PC-3 (cell line): ENCODE data around the gene PRUNE2.

ENCODE experiments used
- CTCF ChIP-seq: fragments of 300-600 bp; sonication (generic); conservative IDR thresholded peaks from 2 replicates; pipeline ENCODE4 v1.5.1; 2017; ENCODE audit warnings: antibody characterized with exemption, low read depth, mild to moderate bottlenecking, low read length
- EZH2phosphoT487 ChIP-seq: fragments of 300-600 bp; sonication (generic); IDR thresholded peaks from 2 replicates; pipeline ENCODE4 v1.6.1; 2018; ENCODE audit warnings: mild to moderate bottlenecking, antibody characterized with exemption, low read length, borderline replicate concordance

DNA sequence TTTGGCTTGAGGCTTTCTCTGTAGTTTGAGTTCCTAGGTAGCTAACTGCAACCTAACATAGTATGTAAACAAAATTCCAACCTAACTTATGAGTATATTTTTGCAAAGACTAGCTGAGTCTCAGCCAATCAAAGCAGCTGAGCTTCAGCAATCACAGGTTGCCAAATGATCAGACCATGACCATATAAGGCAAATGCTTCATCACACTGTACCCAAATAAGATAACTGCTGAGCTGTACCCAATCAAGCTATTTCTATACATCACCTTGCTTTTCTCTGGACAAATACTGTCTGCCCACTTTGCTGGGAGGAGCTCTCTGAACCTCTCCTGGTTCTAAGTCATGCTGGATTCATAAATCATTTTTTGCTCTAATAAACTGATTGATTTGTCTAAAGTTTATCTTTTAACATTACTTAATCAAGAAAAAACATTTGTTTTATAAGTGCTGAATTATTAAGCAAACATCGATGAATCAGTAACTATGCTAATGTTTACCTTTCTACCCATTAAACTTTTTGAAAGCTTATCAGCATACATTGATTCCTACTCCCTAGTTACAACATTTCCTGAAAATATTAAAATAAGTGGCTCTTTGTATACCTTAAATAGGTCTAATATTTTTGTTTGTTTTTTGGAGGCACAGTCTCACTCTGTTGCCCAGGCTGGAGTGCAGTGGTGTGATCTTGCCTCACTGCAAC, 271.4 kb downstream of the PRUNE2 start:
- TF ChIP-seq CTCF (no peak), EZH2phosphoT487 (no peak)
